Ishikawa (cell line): ENCODE results near the gene RGS4.

Experiments
- CEBPB ChIP-seq: IDR thresholded peaks from 2 replicates; pipeline ENCODE4 v1.6.1; 2012
- CREB1 ChIP-seq: IDR thresholded peaks from 2 replicates; pipeline ENCODE4 v1.6.1; 2012; ENCODE audit warnings: low read depth
- EGR1 ChIP-seq: IDR thresholded peaks from 2 replicates; pipeline ENCODE4 v1.6.1; 2012
- EP300 ChIP-seq: IDR thresholded peaks from 2 replicates; pipeline ENCODE4 v1.6.1; 2012; ENCODE audit warnings: borderline replicate concordance
- FOXM1 ChIP-seq: IDR thresholded peaks from 2 replicates; pipeline ENCODE4 v1.6.1; 2012; ENCODE audit warnings: low read depth, borderline replicate concordance
- NFIC ChIP-seq: IDR thresholded peaks from 2 replicates; pipeline ENCODE4 v1.6.1; 2012
- RAD21 ChIP-seq: IDR thresholded peaks from 2 replicates; pipeline ENCODE4 v1.6.1; 2012; ENCODE audit warnings: low read depth
- TAF1 ChIP-seq: IDR thresholded peaks from 2 replicates; pipeline ENCODE4 v1.6.1; 2012; ENCODE audit warnings: low read depth, mild to moderate bottlenecking
- TCF12 ChIP-seq: IDR thresholded peaks from 2 replicates; pipeline ENCODE4 v1.6.1; 2012; ENCODE audit warnings: low read depth
- TEAD4 ChIP-seq: IDR thresholded peaks from 2 replicates; pipeline ENCODE4 v1.6.1; 2012
- YY1 ChIP-seq: IDR thresholded peaks from 2 replicates; pipeline ENCODE4 v1.6.1; 2012; ENCODE audit warnings: low read depth
- ZBTB7A ChIP-seq: IDR thresholded peaks from 2 replicates; pipeline ENCODE4 v1.6.1; 2012; ENCODE audit warnings: low read depth
- TF ChIP-seq, protein P1 (sequence below): IDR thresholded peaks from 2 replicates; pipeline ENCODE4 v1.6.1; 2012; ENCODE audit warnings: low read depth, mild to moderate bottlenecking
- TF ChIP-seq, protein P2 (sequence below): IDR thresholded peaks from 2 replicates; pipeline ENCODE4 v1.6.1; 2012
- TF ChIP-seq, protein P3 (sequence below): IDR thresholded peaks from 2 replicates; pipeline ENCODE4 v1.6.1; 2012

Gene RGS4

DNA sequence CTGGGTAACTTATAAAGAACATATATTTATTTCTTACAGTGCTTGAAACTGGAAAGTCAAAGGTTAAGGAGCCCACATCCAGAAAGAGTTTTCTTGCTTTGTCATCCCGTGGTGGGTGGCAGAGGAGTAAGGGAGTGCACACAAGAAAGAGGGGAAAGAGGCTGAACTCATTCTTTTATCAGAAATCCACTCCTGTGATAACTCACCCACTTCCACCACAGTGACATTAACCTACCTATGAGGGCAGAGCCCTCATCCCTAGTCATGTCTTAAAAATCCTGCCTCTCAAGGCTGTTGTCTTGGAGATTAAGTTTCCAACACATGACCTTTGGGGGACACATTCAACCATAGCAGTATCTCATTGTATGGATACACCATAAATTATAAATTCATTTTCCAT, 32.5 kb upstream of the RGS4 start:
- TF ChIP-seq TEAD4 (no peak), CEBPB (no peak)

DNA sequence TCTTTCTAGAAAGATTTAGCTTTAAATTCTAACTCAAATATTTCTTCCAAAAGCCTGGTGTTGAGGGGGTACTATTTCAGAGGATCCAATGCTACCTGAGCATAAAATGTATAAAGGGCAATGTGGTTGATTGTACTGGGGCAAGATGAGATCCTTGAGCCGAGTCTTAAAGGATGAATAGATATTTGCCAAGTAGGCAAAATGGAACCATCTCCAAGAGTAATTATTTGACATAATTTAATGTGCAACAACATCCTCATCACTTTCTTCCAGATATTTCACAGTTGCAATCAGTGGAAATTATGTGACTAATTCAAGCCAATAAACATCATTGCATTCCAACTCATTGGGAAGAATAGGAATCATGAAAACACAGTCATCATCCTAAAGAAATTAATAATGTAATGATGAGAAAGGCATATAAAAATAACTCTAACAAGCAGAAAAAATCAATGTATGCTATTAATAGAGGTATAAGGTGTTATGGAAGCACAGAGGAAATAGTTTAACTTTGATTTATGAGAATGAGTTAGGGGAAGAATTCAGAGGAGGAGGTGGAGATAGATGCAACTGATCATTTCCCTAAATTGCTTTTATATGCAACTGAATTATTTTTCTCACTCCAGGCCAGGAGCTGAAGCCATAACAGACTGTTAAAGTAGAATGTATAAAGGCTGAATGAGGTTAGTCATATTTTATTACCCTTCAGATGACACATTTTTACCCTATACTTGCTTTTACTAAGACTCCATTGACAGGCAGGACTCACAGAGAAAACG, 30.0 kb upstream of the RGS4 start:
- TF ChIP-seq ZBTB7A (no peak), CEBPB (no peak), YY1 (no peak), FOXM1 (no peak), EP300 (no peak), TEAD4 (no peak), TAF1 (no peak), NFIC (no peak), CREB1 (no peak), TCF12 (no peak), EGR1 (no peak), RAD21 (no peak)
- TF ChIP-seq, protein P1, sequence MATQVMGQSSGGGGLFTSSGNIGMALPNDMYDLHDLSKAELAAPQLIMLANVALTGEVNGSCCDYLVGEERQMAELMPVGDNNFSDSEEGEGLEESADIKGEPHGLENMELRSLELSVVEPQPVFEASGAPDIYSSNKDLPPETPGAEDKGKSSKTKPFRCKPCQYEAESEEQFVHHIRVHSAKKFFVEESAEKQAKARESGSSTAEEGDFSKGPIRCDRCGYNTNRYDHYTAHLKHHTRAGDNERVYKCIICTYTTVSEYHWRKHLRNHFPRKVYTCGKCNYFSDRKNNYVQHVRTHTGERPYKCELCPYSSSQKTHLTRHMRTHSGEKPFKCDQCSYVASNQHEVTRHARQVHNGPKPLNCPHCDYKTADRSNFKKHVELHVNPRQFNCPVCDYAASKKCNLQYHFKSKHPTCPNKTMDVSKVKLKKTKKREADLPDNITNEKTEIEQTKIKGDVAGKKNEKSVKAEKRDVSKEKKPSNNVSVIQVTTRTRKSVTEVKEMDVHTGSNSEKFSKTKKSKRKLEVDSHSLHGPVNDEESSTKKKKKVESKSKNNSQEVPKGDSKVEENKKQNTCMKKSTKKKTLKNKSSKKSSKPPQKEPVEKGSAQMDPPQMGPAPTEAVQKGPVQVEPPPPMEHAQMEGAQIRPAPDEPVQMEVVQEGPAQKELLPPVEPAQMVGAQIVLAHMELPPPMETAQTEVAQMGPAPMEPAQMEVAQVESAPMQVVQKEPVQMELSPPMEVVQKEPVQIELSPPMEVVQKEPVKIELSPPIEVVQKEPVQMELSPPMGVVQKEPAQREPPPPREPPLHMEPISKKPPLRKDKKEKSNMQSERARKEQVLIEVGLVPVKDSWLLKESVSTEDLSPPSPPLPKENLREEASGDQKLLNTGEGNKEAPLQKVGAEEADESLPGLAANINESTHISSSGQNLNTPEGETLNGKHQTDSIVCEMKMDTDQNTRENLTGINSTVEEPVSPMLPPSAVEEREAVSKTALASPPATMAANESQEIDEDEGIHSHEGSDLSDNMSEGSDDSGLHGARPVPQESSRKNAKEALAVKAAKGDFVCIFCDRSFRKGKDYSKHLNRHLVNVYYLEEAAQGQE: no peak
- TF ChIP-seq, protein P2, sequence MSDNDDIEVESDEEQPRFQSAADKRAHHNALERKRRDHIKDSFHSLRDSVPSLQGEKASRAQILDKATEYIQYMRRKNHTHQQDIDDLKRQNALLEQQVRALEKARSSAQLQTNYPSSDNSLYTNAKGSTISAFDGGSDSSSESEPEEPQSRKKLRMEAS: no peak
- TF ChIP-seq, protein P3, sequence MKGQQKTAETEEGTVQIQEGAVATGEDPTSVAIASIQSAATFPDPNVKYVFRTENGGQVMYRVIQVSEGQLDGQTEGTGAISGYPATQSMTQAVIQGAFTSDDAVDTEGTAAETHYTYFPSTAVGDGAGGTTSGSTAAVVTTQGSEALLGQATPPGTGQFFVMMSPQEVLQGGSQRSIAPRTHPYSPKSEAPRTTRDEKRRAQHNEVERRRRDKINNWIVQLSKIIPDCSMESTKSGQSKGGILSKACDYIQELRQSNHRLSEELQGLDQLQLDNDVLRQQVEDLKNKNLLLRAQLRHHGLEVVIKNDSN: no peak

DNA sequence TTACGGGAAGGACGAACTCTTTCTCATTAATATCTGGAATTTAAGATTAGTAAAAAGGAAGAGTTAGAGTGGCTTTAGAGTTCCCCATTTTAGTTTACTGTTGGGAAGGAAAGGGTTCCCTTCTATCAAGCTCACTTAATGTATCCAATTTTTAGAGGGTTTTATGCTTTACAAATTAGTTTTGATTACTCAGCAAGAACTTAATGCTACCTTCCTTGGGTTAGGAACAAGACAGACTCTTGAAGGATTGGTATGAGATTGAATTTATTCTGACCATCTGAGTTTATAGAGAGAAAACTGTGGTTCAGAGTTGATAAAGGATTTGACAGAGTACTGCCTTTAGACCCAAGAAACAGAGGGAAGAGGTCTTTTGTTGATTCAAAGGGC, 29.5 kb upstream of the RGS4 start:
- TF ChIP-seq EGR1: no peak
- no peak for TF ChIP-seq FOXM1
- TF ChIP-seq EP300: no peak
- no peak for TF ChIP-seq YY1
- TF ChIP-seq ZBTB7A: no peak
- TF ChIP-seq, protein P3: no peak
- TF ChIP-seq, protein P2: no peak
- no peak for TF ChIP-seq NFIC
- TF ChIP-seq, protein P1: no peak
- TF ChIP-seq RAD21: no peak

DNA sequence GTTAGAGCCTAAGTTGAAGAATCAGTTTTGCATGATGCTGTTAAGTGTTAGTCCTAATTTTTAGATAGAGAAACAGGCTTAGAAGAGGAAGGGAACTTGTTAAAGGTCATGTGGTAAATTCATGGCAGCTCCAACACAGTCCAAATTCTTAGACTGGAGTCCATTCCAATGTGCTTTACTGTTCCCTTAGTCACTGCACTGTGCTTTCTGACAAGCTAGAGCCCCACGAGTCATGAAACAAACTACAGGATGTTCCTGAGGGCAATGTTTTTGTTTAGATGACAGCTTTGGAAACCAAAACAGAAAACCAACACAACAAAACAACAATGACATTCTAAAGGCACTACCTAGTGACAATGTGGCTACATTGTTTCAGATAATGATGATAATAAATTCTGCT, 23.1 kb upstream of the RGS4 start:
- TF ChIP-seq TAF1 (no peak), RAD21 (no peak), CEBPB (no peak), NFIC (no peak), ZBTB7A (no peak)
- TF ChIP-seq, protein P1: no peak
